ENCODE measurements around the gene PREB.

- TF ChIP-seq CTCF (conservative IDR thresholded peaks at IDR 0.05 in 1 of 2, IDR thresholded peaks at IDR 0.05 in 1 of 2; ENCODE audit: extremely low read depth in 1 of 2, insufficient read depth in 1 of 2, low read depth in 1 of 2, low read length in 2 of 2) (peak in 1 of 2 donors; percentile 12), EZH2 (IDR thresholded peaks at IDR 0.05; ENCODE audit: borderline replicate concordance, low read length) (no peak)
These were observed 17.8 kb upstream of the PREB start for GRCh38 chr2:27152102-27152795.

All from mammary epithelial cell (primary cell).